ENCODE measurements around the gene IL34.
"Not testable (repeated sequence)": the region's sequence is repeated elsewhere in the genome, so short reads cannot be mapped to it uniquely, and the experiment has no call there.

IL34 gene

DNA sequence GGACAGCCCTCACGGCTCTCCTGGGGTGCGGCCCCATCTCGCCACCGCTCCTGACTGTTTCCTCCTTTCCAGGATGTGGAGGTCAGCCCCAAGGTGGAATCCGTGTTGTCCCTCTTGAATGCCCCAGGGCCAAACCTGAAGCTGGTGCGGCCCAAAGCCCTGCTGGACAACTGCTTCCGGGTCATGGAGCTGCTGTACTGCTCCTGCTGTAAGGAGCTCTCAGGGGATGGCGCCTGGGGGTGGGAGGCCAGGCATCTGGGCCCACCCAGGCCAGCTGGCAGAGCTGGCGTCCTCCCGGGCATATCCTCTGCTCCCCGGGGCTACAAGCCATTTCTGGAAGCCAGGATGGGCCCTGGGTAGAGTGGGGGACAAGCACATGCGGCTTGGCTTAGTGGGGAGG is 13.2 kb downstream of the IL34 start:
- DNase-seq = no peak

DNA sequence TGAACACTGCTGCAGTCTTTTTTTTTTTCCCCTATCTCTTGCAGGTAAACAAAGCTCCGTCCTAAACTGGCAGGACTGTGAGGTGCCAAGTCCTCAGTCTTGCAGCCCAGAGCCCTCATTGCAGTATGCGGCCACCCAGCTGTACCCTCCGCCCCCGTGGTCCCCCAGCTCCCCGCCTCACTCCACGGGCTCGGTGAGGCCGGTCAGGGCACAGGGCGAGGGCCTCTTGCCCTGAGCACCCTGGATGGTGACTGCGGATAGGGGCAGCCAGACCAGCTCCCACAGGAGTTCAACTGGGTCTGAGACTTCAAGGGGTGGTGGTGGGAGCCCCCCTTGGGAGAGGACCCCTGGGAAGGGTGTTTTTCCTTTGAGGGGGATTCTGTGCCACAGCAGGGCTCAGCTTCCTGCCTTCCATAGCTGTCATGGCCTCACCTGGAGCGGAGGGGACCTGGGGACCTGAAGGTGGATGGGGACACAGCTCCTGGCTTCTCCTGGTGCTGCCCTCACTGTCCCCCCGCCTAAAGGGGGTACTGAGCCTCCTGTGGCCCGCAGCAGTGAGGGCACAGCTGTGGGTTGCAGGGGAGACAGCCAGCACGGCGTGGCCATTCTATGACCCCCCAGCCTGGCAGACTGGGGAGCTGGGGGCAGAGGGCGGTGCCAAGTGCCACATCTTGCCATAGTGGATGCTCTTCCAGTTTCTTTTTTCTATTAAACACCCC is 13.8 kb downstream of the IL34 start:
- DNase-seq = no peak

DNA sequence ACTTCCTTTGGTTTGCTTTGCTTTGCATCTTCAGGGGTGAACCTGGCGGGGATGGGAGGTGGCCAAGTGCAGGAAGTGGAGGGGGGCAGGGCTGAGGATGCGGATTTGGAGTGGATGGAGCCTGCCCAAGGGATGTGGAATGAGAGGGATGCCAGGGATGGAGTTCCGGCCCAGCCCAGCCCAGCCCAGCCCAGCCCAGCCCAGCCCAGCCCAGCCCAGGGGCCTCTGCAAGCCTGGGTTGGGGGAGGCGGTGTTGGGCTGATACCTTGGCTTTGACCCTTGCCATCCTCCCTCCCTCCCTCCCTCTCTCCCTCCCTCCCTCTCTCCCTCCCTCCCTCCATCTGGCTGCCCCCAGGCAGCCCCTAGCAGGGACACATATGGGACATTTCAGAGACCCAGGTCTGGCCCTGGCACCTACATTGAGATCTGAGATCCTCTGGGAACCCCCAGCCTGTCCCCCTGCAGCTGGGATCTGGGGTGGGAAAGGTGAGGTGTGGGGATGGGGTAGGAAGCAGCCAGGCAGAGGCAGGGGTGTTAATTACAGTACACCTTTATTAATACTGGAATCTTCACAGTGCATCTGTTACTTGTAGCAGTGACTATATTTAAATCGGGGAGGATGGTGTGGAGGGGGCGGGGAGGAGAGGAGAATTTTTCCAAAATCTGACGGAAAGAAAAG is 14.5 kb downstream of the IL34 start:
- no peak for DNase-seq

DNA sequence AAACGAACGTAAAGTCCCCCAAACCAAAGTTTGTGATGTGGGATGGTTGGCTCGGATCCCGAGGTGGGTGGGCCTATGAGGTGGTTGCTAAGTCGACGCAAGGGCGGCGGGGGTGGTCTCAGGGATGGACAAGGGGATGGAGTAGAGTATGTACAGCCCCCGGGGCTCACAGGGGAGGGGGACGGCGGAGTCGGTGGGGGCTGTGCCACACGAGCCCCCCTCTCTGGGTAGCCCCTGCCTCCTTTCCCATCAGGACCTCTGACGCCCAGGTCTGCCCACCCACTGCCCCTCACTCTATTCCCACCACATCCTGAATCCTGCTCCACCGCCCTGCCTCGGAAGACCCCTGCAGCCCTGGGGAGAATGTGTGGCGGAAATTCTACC is 15.2 kb downstream of the IL34 start:
- no peak for DNase-seq

DNA sequence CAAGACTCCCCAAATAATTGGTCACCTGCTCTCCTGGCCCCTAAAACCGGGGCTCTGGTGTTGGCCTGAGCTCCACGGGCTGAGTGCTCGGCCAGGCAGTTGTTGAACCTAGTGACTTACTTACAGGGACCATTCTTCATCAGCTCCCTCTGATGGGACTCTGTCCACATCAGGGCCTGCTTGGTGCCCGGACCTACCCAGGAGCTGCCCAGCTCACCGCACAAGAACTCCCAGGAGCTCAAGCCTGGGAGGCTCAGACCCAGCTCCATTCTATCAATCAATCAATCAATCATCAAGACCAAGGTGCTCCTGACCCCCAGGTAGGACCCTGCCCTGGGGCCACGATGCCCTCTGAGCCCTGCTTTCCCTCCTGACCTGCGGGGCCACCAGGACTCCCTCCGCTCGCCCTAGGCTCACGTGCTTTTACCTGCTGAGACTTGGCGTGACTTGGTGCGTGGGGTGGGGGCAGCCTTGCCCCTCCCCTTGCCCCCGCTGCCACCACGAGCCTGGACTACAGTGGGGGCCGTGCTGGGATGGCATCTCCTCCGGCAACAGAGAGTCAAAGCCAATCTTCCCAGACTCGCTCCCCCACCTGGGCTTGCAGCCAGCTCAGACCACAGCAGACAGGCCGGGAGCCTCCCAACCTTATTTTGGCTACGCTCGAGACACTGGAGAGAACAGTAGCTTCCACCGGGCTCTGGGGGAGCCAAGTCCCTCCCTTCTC is 15.7 kb downstream of the IL34 start:
- DNase-seq = no peak

DNA sequence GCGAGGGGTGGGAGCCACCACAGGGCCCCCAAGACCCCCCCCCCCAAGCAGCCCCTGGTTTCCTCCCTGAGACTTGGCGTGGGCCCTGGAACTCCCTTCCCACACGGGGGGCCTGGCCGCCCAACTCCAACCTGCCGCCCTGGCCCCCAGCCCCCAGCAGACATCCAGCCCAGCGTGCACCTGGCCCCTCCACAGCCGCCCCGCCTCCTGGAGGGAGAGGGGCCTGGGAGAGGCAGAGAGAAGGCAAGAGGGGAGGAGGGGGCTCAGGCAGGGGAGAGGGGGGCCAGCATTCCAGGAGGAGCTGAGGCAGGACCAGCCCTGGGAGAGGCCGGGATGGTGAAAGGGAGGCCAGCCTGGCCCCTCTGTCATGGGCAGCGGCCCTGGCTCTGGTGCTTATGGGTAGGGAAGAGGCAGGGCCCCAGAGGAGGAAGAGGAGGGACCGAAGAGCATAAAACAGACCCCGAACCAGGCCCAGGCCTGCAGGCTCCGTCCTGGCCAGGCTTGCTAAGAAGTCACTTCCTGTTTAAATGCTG is 16.7 kb downstream of the IL34 start:
- DNase-seq = no peak

DNA sequence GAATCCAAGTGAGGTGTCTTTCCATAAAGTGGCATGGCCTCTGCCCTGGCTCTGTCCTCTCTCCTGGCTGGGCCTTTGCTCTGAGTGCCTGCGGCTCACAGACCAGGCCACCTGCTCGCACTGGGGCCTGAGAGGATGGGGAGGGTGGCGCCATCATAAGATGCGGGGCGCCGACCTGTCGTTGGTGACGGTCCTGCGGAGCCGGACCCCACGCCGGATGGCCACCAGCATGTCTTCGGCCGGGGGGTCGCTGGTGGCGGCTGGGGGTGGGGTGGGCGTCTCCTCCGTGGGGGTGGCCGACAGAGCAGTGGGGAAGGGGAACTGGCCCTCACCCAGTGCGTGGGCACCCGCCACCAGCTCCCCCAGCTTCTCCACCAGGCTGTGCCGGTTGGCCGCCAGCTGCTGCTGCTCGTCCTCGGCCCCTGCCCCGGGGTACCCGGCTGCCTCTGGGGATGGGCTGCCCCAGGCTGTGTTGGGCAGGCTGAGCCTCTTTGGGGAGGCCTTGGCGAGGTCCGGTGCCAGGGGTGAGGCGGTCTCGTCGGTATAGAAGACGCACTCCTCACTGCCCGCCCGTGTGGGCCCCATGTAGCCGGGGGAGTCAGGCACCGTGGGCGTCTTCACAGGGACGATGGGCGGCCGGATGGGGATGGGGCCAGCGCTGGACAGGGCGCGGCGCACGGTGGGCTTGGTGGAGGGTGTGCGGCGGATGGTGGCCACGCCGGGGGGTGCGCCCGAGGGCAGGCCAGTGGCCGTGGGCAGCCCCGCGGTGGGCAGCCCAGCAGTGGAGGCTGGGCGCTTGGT is 17.4 kb downstream of the IL34 start:
- peak; percentile 18 for DNase-seq

DNA sequence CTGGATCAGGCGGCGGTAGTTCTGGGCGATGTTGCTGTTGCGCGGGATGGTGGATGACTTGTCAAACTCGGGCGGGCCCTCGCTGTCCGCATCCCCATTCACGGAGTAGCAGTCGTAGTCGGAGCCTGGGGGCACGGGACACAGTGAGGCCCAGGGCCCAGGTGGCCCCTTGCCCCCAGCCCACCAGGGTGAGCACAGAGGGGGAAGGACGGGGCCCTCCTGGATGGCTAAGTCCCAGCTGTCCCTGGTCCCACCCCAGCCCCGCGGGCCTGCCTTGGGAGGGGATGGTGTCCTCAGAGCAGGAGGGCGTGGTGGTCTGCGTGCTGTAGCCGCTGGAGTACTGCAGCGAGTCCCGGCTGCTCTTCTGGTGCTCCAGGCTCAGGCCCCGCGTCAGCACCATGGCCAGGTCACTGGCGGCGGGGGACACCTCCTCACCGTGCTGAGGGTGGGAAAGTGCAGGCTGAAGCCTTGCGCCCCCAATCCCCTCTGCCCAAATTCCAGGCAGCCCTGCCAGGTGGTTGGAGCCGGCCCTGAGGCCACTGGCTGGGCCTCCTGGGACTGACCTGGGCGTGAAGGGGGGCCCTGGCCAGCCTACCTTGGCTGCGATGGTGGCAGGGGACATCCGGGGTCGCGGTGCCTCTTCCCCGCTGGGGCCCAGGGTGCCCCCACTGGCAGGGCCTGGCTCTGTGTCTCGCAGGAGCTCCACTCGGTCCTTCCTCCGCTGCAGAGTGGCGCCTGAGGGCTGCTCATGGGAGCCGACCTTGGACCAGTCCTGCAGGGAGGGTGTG is 18.2 kb downstream of the IL34 start:
- DNase-seq = peak; percentile 28

DNA sequence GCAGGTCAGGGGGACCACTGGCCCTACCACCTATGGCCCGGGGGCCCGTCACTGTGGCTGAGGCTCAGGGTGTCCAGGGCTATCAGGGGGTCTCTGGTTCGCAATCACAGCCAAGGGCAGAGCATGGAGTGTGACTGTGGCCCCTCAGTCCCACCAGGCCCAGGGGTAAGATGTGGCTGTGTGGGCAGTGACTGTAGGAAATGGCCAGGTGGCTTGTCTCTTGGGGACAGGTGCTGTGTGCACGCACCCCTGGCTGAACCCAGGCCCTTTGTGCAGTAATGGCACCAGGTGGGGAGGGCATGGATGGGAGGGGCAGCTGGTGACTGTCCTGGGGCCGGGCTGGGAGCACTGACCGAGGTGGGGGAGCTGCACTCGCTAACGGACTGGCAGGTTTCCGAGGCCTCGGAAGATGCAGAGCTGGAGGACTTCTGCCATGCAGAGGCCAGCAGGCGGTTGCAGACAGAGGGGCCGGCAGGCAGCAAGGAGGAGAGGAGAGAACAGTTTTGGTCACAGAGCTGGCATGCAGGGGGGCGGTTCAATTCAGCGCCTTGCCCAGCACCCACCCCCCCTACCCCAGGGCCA is 18.8 kb downstream of the IL34 start:
- DNase-seq = peak; percentile 50

DNA sequence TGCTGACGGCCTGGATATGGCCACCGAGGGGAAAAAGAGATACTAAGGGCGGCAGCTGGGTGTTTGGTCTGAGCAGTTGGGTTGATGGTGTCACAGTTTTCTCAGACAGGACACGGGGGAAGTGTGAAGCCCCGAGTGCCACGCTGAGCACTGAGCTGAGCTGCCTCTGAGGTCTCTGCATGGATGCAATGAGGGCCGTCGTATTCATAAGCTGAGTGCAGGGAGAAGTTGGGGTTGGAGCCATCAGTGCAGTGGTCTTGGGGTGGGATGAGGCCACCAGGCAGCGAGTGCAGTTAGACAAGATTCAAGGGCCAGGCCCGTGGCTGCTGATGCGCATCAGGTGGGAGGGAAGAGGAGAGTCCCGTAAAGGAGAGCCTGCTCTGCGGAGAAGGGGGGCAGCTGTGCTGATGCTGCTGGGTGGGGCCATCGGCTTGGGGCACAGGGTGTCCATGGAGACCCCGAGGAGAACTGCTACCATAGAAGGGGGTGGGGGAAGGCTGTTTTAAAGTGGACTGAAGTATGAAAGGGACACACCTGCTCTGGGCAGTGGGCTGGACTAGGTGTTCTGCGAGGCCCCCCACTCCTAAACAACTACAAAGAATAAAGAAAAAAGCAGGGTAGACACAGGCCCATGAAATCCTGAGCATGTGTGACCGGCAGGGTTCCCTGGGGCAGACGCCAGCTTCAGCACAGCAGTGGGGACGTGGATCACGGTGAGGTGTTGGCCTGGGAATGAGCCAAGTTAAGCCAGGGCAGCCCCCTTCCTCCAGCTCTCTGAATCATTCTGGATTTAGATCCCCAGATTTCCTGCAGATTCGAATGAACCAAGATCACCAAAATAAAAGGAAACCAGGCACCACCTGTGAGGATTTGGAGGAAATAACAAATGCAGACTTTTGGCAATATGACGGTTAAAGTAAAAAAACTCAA is 19.7 kb downstream of the IL34 start:
- DNase-seq = peak; percentile 46

DNA sequence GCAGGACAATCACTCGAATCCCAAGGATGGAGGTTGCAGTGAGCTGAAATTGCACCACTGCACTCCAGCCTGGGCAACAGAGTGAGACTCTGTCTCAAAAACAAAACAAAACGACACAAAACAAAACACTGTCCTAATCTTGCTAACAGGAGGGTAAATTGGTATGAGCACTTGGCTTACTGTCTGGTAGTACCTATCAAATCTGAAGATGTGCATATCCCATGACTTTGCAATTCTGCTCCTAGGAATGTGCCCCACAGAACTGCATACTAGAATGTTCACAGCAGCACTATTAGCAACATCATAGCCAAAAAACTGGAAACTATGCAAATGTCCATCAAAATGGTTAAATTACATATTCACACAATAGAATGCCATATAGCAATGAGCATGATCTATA is 23.8 kb downstream of the IL34 start:
- no peak for DNase-seq

DNA sequence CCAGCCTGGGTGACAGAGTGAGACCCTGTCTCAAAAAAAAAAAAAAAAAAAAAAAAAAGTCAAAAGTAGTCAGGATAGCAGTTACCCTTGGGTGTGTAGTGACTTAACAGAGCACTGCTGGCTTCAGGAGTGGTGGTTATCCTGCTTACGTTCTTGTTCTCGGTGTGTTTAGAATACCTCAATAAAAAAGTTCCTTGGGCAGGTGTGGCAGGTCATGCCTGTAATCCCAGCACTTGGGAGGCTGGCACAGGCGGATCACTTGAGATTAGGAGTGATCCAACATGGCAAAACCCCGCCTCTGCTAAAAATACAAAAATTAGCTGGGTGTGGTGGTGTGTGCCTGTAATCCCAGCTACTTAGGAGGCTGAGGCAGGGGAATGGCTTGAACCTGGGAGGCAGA is 24.6 kb downstream of the IL34 start:
- not testable (repeated sequence) for DNase-seq

DNA sequence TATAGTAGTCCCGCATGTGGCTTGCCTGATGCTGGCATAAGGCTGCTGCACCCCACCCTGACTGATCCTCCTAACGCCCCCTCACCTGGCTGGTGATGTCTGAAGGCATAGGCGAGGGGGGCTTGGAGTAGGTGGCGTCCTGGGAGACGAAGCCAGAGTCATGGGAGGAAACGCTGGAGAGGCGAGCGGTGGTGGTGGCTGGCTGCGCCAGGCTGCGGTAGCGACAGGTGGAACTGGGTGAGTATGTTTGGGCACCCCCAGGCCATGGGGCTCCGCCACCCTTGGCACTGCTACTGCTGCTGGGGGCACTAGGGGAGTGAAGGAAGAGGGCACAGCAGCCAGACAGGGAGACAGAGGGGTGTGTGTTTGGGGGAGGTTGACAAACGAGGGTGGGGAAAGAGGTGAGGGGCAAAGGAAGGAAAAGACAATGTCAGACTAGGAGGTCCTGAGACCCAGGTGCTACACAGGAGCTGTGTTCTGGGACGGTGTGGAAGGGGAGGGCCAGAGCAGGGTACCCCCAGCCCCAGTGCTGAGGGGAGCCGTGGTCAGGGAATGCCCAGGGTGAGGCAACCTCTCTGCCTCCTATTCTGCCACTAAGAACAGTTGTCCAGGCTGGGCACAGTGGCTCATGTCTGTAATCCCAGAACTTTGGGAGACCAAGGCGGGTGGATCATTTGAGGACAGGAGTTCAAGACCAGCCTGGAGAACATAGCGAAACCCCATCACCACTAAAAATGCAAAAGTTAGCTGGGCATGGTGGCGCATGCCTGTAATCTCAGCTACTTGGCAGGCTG is 28.1 kb downstream of the IL34 start:
- no peak for DNase-seq

DNA sequence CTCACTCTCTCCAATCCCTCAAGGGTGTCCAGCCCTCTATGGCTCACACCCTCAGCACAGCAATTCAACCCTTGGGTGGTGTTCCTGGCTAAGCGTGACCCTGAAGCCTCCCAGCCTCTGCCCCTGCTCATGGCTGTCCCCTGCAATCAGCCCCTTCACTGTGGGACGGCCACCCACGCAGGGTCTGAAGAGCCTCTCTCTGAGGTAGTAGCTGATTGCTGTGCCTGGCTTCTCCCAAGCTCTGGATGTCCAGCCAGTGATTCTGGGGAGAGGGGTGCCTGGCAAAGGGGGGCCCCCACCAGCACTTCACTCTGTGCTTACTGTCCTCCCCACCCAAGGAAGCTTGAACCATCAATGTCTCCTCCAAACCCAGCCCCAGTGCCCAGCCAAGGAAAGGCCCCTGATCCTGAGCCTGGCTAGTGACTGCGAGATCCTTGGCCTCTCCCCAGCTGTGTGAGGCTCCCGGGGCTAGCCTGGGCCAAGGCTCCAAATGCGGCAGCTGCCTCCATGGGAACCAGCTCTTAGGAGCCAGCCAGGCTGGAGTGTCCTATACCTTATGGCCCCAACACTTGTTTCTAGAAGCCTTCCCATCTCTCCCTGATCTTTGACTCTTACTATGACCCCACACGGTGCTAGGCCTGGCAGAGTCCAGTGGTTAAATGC is 29.6 kb downstream of the IL34 start:
- no peak for DNase-seq

DNA sequence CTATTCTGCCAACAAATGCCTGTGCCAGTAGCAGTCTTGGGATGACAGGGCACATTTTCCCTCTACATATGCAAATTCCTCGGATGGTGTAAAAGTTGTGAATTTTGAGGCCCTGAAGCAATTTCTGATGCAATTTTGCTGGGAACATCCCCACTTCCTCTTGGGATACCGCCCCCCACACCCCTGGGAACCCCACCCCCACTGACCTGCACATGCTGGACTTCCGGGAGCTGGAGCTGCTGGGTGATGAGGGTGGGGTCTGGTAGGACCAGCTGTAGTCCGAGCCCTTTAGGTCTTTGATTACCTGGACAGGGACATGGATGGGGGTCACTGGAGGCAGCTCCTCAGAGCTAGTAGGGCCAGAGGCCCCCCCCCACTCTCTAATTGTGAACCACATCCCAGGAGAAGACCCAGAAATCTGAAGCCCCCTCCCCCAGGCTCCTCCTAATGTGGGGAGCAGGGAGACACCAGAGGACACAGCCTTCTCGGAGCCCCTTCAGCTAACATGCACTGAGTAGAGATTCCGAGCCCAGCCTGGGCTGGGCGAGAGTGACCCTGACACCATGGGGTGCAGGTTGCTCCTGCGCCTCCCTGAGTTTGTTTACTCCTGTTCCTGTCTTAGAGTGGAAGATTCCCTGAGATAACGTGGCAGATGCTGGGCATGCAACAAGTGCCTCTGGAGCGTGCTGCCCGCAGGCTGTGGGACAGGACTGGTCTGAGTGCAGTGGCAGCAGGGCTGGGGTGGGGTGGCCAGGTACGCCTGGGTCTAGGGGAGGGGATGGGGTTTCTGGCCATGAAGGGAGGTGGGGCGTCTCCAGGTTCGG is 30.5 kb downstream of the IL34 start:
- DNase-seq = no peak

DNA sequence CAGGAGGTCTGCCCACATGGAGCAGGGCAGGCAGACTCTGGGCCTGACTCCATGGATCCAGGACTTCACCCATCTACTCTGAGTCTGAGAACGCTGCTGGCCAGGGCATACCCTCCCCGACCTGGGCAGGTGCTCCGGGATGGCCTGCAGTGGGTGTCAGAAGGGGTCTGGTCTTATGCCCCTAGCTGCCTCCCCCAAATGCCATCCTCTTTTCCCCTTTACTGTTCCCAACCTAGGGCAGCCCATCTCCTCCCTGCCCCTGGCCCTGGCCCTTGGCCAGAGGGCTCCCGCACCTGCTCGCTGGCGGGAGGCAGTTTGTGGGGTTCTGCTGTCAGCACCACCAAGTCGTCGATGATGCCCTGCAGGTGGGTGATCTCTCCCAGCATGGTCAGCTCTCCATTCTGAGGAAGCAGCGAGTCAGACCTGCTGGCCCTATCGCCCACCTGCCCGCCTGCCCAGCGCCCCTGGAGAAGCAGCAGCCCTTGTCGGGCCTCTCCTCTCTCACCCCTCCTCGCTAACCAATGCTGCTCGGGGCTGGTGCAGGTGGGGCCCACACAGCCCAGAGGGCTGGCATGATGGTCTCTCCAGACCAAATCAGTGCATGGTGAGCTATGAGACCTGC is 31.3 kb downstream of the IL34 start:
- no peak for DNase-seq

DNA sequence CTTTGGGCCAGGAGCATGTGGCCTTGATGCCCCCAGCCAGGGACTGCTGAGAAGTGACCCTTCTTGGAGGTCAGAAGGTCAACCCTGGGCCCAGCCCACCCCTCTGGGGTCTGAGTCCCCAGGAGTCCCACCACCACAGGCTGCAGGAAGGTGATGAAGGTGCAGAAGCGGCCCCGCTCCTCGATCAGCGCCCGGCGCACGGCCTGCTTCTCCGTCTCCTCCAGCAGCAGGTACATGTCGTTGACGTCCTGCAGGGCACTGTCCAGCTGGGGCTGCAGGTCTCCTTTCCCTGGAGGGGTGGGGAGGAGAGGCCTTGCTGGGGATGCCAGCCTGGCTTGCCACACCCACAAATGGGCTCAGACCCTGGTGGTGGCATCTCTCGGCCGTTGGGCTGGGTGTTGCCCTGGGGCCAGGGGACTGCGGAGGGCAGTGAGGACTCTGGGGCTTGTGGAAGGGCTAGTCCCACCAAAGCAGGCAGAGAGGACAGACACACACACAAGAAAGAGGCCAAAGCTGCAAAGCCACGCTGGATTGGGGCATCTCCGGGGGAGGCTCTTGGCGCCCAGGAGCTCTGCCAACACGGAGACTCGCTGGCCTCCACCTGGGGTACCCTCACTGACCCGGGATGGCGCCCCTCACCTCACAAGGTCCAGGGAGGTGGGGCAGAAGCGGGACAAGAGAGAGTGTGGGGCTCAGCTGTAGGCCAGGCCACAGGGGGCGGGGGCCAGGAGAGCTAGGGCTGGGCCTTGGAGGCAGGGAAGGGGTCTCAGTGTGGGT is 31.9 kb downstream of the IL34 start:
- DNase-seq = no peak

All from 8988T (cell line).